HG03064 (cell line): ENCODE data around the gene PADI6.
"Not testable (repeated sequence)": the region's sequence is repeated elsewhere in the genome, so short reads cannot be mapped to it uniquely, and the experiment has no call there.

Experiments used
- ATAC-seq: cut with Tn5 transposase; IDR thresholded peaks from one replicate; pipeline ENCODE4 v1.9.1; 2021; ENCODE audit warnings: low read depth; ENCODE audit not compliant: unreplicated experiment

Gene PADI6

GRCh38 chr1:17404034-17404684, 32.2 kb downstream of the PADI6 start:
- no peak for ATAC-seq

- no peak for ATAC-seq
These were observed 32.8 kb downstream of the PADI6 start for GRCh38 chr1:17404820-17405219.

GRCh38 chr1:17405898-17406759, 34.1 kb downstream of the PADI6 start:
- ATAC-seq = no peak

GRCh38 chr1:17406760-17407475, 34.9 kb downstream of the PADI6 start:
- not testable (repeated sequence) for ATAC-seq

- ATAC-seq = not testable (repeated sequence)
These were observed 36.0 kb downstream of the PADI6 start for GRCh38 chr1:17407786-17408514.

GRCh38 chr1:17409391-17409811, 37.4 kb downstream of the PADI6 start:
- ATAC-seq = no peak

GRCh38 chr1:17412093-17412870, 40.3 kb downstream of the PADI6 start:
- no peak for ATAC-seq

GRCh38 chr1:17414022-17414421, 42.0 kb downstream of the PADI6 start:
- no peak for ATAC-seq

GRCh38 chr1:17416389-17416788, 44.4 kb downstream of the PADI6 start:
- no peak for ATAC-seq

GRCh38 chr1:17419626-17420328, 47.8 kb downstream of the PADI6 start:
- no peak for ATAC-seq

- no peak for ATAC-seq
These were observed 48.5 kb downstream of the PADI6 start for GRCh38 chr1:17420391-17420918.

- ATAC-seq = no peak
These were observed 50.5 kb downstream of the PADI6 start for GRCh38 chr1:17422461-17422860.

GRCh38 chr1:17423781-17424245, 51.8 kb downstream of the PADI6 start:
- ATAC-seq = no peak

GRCh38 chr1:17425806-17426600, 54.0 kb downstream of the PADI6 start:
- ATAC-seq = no peak

GRCh38 chr1:17427696-17428660, 56.0 kb downstream of the PADI6 start:
- no peak for ATAC-seq

- ATAC-seq = no peak
These were observed 57.2 kb downstream of the PADI6 start for GRCh38 chr1:17429183-17429582.

GRCh38 chr1:17432412-17432811, 60.4 kb downstream of the PADI6 start:
- ATAC-seq = no peak
